Urothelium cell line (cell line): ENCODE measurements around the gene SLCO3A1.

Source experiments
- DNase-seq: peaks from one replicate; pipeline ENCODE4 v3.0.0; 2011; ENCODE audit warnings: low spot score, mixed read lengths
- FAIRE-seq: peaks from 2 replicates; lab custom pipeline; 2011; peaks lifted over from hg19 to GRCh38; lab: Jason Lieb, UNC

Gene SLCO3A1

GRCh38 chr15:91881569-91882297 is 28.2 kb downstream of the SLCO3A1 start:
- no peak for DNase-seq

GRCh38 chr15:91882858-91883586 is 29.5 kb downstream of the SLCO3A1 start:
- DNase-seq: no peak
- FAIRE-seq: no peak

More at GRCh38 chr15:91881569-91882297, 28.2 kb downstream of the SLCO3A1 start:
- no peak for FAIRE-seq

GRCh38 chr15:91884606-91885005 is 31.1 kb downstream of the SLCO3A1 start:
- FAIRE-seq: no peak
- no peak for DNase-seq

DNA sequence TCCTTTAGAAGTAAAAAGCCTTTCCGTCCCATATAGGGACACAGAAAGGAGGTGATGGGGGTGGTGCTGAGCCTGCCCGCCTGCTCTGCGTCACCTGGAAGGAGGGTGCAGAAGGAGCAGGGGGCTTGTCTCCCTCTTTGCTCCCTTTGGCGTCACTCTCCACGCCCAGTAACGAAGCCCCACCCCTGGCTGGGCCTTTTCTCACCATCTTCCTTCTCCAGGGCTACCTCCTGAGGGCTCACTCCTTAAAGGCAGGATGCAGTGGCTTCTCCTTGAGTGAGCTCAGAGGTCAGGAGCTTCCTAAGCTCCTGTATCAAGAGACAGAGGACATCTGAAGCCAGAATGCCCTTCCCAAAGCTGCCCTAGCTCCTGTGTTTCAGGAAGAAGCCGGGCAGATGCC is 31.5 kb downstream of the SLCO3A1 start:
- no peak for FAIRE-seq
- no peak for DNase-seq

DNA sequence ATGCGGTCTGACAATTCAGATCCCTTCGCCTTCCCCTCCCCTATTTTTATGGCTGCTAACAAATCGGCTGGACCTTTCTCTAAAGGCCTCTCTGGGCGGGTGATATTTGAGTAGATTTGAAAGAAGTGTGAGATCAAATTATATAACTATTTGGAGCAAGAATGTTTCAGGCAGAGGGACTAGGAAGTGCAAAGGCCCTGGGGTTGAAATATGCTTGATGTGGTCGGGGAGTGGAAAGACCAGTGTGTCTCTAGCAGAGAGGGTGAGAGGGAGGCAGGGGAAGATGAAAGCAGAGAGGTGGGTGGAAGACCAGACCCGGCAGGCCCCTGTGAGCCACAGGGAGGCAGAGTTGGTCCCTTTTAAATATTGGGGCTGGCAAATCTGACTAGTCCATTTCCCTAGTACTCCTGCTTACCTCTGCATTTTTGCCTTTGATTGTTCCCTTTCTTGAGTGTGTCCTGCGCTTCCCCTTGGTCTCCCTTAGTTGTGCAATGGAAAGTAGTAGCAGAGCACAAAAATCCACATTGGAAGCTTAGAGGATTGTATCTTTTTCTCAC is 32.3 kb downstream of the SLCO3A1 start:
- FAIRE-seq (no peak), DNase-seq (no peak)

DNA sequence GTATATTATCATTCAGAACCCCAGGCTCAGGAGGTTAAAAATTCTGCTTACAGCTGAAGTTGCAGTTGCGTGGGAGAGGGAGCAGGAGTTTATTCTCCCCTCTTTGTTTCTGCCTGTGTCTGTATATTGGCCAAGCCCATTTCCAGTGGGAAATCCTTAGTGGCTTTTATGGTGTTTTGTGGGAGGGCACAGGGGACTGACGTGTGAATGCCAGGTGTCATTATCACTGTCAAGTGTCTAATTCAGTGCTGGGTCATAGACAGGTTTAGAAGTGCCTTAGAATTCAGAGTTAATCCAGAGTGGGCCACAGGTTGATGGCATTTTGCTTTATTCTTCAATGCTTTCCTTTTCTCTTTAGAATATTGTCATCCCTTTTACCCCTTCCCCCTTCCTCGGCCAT is 33.4 kb downstream of the SLCO3A1 start:
- FAIRE-seq: no peak
- no peak for DNase-seq

GRCh38 chr15:91887321-91887720 is 33.8 kb downstream of the SLCO3A1 start:
- FAIRE-seq (no peak), DNase-seq (no peak)

- DNase-seq: no peak
Observed at GRCh38 chr15:91887921-91888373, 34.4 kb downstream of the SLCO3A1 start.

GRCh38 chr15:91889111-91889815 is 35.8 kb downstream of the SLCO3A1 start:
- FAIRE-seq (no peak), DNase-seq (no peak)

More at GRCh38 chr15:91887921-91888373, 34.4 kb downstream of the SLCO3A1 start:
- FAIRE-seq: no peak

DNA sequence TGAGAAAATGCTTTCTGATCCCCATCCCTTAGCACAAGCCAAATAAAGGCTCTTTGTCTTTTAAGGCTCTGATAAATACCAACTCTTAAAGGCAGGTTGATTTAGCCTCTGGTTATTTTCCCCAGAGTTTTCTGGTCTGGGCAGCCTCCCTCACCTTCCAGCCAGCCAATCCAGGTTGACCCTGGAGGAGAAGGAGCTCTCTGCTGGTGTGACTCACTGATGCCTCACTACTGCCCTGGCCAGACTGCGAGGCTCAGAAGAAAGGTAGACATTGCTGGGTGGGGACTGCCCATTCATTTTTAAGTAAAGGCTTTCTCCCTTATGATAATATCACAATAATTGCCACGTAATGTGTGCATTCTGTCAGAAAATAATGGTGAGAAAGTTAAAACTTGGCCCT is 37.1 kb downstream of the SLCO3A1 start:
- FAIRE-seq (no peak), DNase-seq (peak; percentile 50)

GRCh38 chr15:91891101-91891500 is 37.6 kb downstream of the SLCO3A1 start:
- FAIRE-seq: no peak

DNA sequence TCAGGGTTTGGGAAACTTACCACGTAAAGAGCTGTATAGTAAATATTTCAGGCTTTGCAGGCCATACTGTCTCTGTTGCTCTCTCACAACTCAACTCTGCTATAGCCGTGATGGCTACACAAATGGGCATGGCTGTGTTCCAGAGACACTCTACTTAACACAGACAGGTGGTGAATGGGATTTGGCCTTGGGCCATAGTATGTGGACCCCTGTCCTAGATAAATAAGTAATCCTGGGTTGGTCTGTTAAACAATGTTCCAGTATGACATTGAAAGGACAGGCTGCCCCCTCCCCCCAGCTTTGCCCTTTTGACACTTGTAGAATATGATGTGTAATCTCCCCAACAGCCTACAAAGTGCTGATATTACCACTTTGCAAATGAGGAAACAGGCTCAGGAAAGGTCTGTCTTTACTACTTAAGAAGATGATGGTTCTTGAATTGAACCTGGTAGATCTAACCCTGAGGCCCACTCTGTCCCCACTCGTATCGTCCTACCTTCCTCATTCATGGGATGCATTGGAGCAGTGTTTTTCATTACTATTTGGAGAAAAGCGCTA is 38.4 kb downstream of the SLCO3A1 start:
- FAIRE-seq: no peak
- DNase-seq: no peak

More at GRCh38 chr15:91891101-91891500, 37.6 kb downstream of the SLCO3A1 start:
- no peak for DNase-seq

- FAIRE-seq (no peak), DNase-seq (no peak)
Observed at GRCh38 chr15:91892436-91892835, 38.9 kb downstream of the SLCO3A1 start.

DNA sequence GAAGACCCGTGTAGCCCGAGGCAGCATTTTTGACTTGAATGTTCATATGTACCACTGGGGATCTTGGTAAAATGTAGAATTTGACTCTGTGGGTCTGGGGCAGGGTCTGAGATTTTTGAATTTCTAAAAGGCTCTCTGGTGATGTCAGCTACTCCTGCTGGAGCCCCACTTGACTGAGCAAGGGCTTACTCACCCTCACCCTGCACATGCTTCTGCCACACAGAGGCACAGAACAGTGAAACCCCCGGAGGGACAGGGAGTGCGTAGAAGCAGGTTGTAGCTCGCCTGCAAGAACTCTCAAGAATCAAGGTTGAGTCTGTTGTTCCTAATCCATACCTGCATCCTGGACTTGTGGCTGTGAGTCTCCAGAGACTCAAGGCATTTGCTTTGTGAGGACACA is 41.1 kb downstream of the SLCO3A1 start:
- no peak for FAIRE-seq
- DNase-seq: no peak

DNA sequence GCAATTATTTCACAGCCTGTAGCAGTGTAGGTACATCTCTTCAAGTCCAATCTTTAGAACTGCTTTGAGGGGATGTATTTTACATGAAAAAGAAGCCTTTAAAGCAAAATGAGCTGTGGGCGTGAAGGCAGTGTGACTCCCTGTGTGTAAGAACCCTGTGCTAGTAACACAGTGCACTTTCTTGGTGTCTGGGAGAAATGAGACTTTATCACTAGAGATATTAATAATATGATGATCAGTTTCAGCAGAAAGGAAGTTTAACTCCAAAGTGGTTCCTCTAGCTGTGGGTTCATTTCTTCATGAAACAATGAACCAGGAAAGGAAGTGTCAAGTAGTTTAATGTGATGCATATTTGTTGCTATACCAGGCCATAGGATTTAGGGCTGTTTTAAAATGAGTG is 41.5 kb downstream of the SLCO3A1 start:
- FAIRE-seq: no peak

DNA sequence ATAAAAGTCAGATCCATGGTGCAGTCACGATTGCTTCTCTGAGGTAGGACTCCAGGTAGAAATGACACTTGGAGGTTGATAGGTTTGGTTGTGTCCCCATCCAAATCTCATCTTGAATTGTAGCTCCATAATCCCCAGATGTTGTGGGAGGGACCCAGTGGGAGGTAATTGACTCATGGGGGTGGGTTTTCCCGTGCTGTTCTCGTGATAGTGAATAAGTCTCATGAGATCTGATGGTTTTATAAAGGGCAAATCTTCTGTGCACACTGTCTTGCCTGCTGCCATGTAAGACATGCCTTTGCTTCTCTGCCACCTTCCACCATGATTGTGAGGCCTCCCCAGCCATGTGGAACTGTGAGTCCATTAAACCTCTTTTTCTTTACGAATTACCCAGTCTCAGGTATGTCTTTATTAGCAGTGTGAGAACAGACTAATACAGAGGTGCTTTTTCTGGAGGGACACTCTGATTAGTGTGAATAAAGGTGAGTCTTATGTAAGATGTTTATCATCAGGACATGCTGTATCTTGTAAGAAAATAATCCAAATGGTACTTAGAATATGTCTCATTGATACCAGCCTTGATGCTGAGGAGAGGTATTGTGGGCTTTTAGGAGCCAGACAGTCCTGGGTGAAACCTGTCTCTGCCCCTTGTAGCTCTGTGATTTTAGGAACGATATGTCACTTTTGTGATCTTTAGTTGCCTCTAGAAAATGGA is 43.0 kb downstream of the SLCO3A1 start:
- FAIRE-seq (no peak), DNase-seq (no peak)

More for the DNA sequence above, 41.5 kb downstream of the SLCO3A1 start:
- no peak for DNase-seq

- FAIRE-seq: no peak
Observed at GRCh38 chr15:91897585-91898372, 44.3 kb downstream of the SLCO3A1 start.

DNA sequence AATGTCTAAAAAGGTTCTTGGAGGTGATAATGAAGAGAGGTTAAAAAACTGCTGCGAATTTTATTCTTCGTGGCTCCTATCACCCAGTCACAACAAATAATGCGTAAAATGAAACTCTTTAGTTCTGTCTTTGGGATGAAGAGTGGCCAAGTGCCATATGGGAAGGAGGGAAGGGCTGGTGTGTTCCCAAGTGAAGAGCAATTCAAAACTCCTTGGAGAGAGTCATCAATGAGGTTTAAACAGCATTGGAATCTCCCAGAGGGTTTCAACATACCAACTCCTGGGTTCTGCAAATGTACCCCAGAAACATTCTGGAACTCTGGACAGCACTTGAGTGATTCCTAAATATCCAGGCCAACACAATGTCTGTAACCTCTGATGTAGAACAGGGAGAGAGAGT is 45.3 kb downstream of the SLCO3A1 start:
- no peak for DNase-seq
- no peak for FAIRE-seq

More at GRCh38 chr15:91897585-91898372, 44.3 kb downstream of the SLCO3A1 start:
- DNase-seq: no peak

DNA sequence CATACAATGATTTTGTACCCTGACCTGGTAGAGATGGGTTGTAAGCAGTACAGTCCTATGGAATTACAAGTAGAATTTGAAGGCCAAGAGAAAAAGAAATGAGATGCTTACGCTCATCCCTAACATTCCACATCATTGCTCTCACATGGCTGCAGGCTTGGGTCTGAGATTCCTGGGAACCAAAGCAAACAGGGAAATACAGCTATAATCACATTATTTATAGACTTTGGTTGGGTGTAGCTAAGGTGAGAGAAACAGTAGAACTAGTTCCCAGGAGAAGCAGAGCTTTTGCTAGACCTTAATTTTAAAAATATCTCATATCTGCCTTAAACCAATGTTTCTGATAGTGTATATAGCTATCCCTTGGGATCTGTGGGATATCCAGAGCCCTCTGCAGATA is 51.4 kb downstream of the SLCO3A1 start:
- DNase-seq (no peak), FAIRE-seq (no peak)
